Sigmoid colon (tissue), 7 donors: ENCODE data around the gene SRGAP1. TPM values are rescaled to one million over a fixed set of nuclear protein-coding genes. Genes with fewer than 3 reads are reported as not detected.

Experiments
- DNase-seq: peaks from one replicate; pipeline ENCODE4 v3.0.0-alpha.2; 2019
- H3K27ac ChIP-seq, 4 donors: fragments of 200-600 bp; sonication (generic); one replicate each; pipeline ENCODE4 v1.5.1; 2016 to 2019; ENCODE audit warnings: mild to moderate bottlenecking in 1 of 4
- H3K27me3 ChIP-seq, 3 donors: fragments of 200-600 bp; sonication (generic); one replicate each; pipeline ENCODE4 v1.5.1; 2019; ENCODE audit warnings: mild to moderate bottlenecking in 1 of 3
- H3K36me3 ChIP-seq, 4 donors: fragments of 200-600 bp; sonication (generic); one replicate each; pipeline ENCODE4 v1.5.1; 2016 to 2019
- H3K4me1 ChIP-seq, 4 donors: fragments of 200-600 bp; sonication (generic); one replicate each; pipeline ENCODE4 v1.5.1; 2017 to 2019
- H3K4me3 ChIP-seq, 4 donors: fragments of 200-600 bp; sonication (generic); one replicate each; pipeline ENCODE4 v1.5.1; 2017 to 2019; ENCODE audit warnings: mild to moderate bottlenecking in 2 of 4, moderate library complexity in 1 of 4
- H3K9me3 ChIP-seq, 4 donors: fragments of 200-600 bp in 3 of 4; sonication (generic) in 3 of 4; one replicate each; pipeline versions ENCODE4 v1.5.1 to v1.6.1; 2013 to 2019
- CTCF ChIP-seq, 4 experiments: fragments of 450-650 bp in 3 of 4; fragments of 200-600 bp in 1 of 4; IDR thresholded peaks; one replicate each; pipeline ENCODE4 v1.5.1; 2016 to 2019; ENCODE audit warnings: antibody characterized with exemption in 4 of 4, mild to moderate bottlenecking in 3 of 4, moderate library complexity in 2 of 4
- EP300 ChIP-seq, 4 donors: sonication (generic); formaldehyde crosslinking; IDR thresholded peaks; one replicate each; pipeline ENCODE4 v1.6.1; 2017; ENCODE audit warnings: antibody characterized with exemption in 4 of 4
- POLR2A ChIP-seq, 2 donors: fragments of 450-650 bp; IDR thresholded peaks; one replicate each; pipeline ENCODE4 v1.6.1; 2016; ENCODE audit warnings: antibody characterized with exemption in 2 of 2, mild to moderate bottlenecking in 2 of 2, moderate library complexity in 2 of 2
- POLR2AphosphoS5 ChIP-seq, 4 donors: sonication (generic); formaldehyde crosslinking; IDR thresholded peaks; one replicate each; pipeline ENCODE4 v1.6.1; 2017; ENCODE audit warnings: antibody characterized with exemption in 4 of 4
- WGBS, 2 donors: extraction: QIAGEN DNeasy Blood & Tissue Kit; methylation state at CpG; one replicate each; pipeline ENCODE4 v1.1.7; 2013; 5-methylcytosine and 5-hydroxymethylcytosine counted together
- intact Hi-C: fragments of 100-400 bp; cut with DNase I; formaldehyde crosslinking; loops from one replicate; pipeline ENCODE4 v1.15.1; 2023
- polyA plus RNA-seq, 3 donors: library from polyadenylated mRNA; stranded (reverse); fragments of 200-250 nt; gene quantifications; one replicate each; pipeline ENCODE4 v1.2.3, GENCODE V29; 2013
- total RNA-seq, 4 donors: library from RNA; depleted of rRNA; stranded (reverse); fragments of >200 nt; gene quantifications; one replicate each; pipeline ENCODE4 v1.1.0, GENCODE V29; 2016
- donor health status: healthy with polysubstance abuse.
- donor health status: Bipolar disorder and iron deficiency.
- donor health status: healthy.

Gene SRGAP1
- total and polyA plus RNA-seq, 7 donors = 2.4 to 16.3 (median 5.4) TPM

- Histone ChIP-seq H3K4me3 (no peak overlapping the region), H3K4me1 (peaks cover 0 to 31% (median 20%) of the 10 kb centered on the region in 4 donors), H3K27me3 (no peaks in the 10 kb centered on the region), H3K9me3 (no peaks in the 10 kb centered on the region), H3K27ac (no peak overlapping the region), H3K36me3 (no peaks in the 10 kb centered on the region)
- DNase-seq = no peak
- intact Hi-C loops = no loop called here
- no peak for TF ChIP-seq POLR2A (IDR thresholded peaks at IDR 0.05)
- TF ChIP-seq CTCF (IDR thresholded peaks at IDR 0.05) = no peak
- TF ChIP-seq EP300 (IDR thresholded peaks at IDR 0.05) = no peak
- TF ChIP-seq POLR2AphosphoS5 (IDR thresholded peaks at IDR 0.05) = no peak
- WGBS, 2 donors = 63 to 84% methylated on average over 4 of the region's 4 CpGs
Measured at GRCh38 chr12:63848450-63848849, 4.0 kb downstream of the SRGAP1 start.

GRCh38 chr12:63849106-63849620 lies 4.7 kb downstream of the SRGAP1 start:
- Histone ChIP-seq H3K9me3 (no peaks in the 10 kb centered on the region), H3K4me3 (no peak overlapping the region), H3K36me3 (no peaks in the 10 kb centered on the region), H3K27ac (no peak overlapping the region), H3K4me1 (peaks cover 0 to 31% (median 20%) of the 10 kb centered on the region in 4 donors), H3K27me3 (no peaks in the 10 kb centered on the region)
- TF ChIP-seq POLR2A (IDR thresholded peaks at IDR 0.05) = no peak
- no peak for TF ChIP-seq EP300 (IDR thresholded peaks at IDR 0.05)
- no peak for TF ChIP-seq POLR2AphosphoS5 (IDR thresholded peaks at IDR 0.05)
- no peak for TF ChIP-seq CTCF (IDR thresholded peaks at IDR 0.05)
- intact Hi-C loops = no loop called here
- DNase-seq = no peak
- 92 to 95% methylated on average over 1 of the region's 1 CpG for WGBS, 2 donors

- no peak for DNase-seq
- TF ChIP-seq POLR2A (IDR thresholded peaks at IDR 0.05) (no peak), EP300 (IDR thresholded peaks at IDR 0.05) (no peak), POLR2AphosphoS5 (IDR thresholded peaks at IDR 0.05) (no peak), CTCF (IDR thresholded peaks at IDR 0.05) (no peak)
- no peaks in the 10 kb centered on the region for H3K36me3 ChIP-seq
- H3K27ac ChIP-seq = no peak overlapping the region
- no peak overlapping the region for H3K4me3 ChIP-seq
- no peaks in the 10 kb centered on the region for H3K9me3 ChIP-seq
- 65 to 83% methylated on average over 4 of the region's 4 CpGs for WGBS, 2 donors
- intact Hi-C loops = no loop called here
- H3K27me3 ChIP-seq = no peaks in the 10 kb centered on the region
- H3K4me1 ChIP-seq = peaks cover 0 to 31% (median 20%) of the 10 kb centered on the region in 4 donors
Measured at GRCh38 chr12:63849641-63850040, 5.1 kb downstream of the SRGAP1 start.

GRCh38 chr12:63853978-63854377 lies 9.5 kb downstream of the SRGAP1 start:
- Histone ChIP-seq H3K27me3 (no peaks in the 10 kb centered on the region), H3K27ac (no peak overlapping the region), H3K4me3 (no peak overlapping the region), H3K36me3 (no peaks in the 10 kb centered on the region), H3K4me1 (peaks cover 0 to 9% (median 1%) of the 10 kb centered on the region in 4 donors), H3K9me3 (no peaks in the 10 kb centered on the region)
- TF ChIP-seq EP300 (IDR thresholded peaks at IDR 0.05) (no peak), POLR2A (IDR thresholded peaks at IDR 0.05) (no peak)
- intact Hi-C loops = no loop called here
- no peak for DNase-seq

- H3K4me1 ChIP-seq = peaks cover 0 to 4% (median 0%) of the 10 kb centered on the region in 4 donors
- DNase-seq = no peak
- intact Hi-C loops = no loop called here
- no peaks in the 10 kb centered on the region for H3K9me3 ChIP-seq
- no peaks in the 10 kb centered on the region for H3K27me3 ChIP-seq
- no peaks in the 10 kb centered on the region for H3K36me3 ChIP-seq
- no peak overlapping the region for H3K27ac ChIP-seq
- TF ChIP-seq EP300 (IDR thresholded peaks at IDR 0.05) (no peak), POLR2A (IDR thresholded peaks at IDR 0.05) (no peak), CTCF (IDR thresholded peaks at IDR 0.05) (no peak), POLR2AphosphoS5 (IDR thresholded peaks at IDR 0.05) (no peak)
- WGBS, 2 donors = 95 to 98% methylated on average over 3 of the region's 3 CpGs
- no peak overlapping the region for H3K4me3 ChIP-seq
Measured at GRCh38 chr12:63855299-63855698, 10.8 kb downstream of the SRGAP1 start.
